ENCODE results near the gene TM7SF2.

The TM7SF2 gene

GRCh38 chr11:65087216-65087615 is 24.5 kb upstream of the TM7SF2 start:
- Histone ChIP-seq H3K27me3 (ENCODE audit: insufficient read depth, low read length, poor library complexity, severe bottlenecking) (no peaks in the 10 kb centered on the region), H2AFZ (ENCODE audit: low read length) (no peak overlapping the region), H3F3A (ENCODE audit: low read depth) (no peaks in the 10 kb centered on the region), H3K9ac (ENCODE audit: low read depth, low read length, poor library complexity, severe bottlenecking) (no peak overlapping the region), H3K4me3 (ENCODE audit: low read length, poor library complexity, severe bottlenecking) (no peak overlapping the region), H3K4me1 (ENCODE audit: insufficient read depth, low read length, poor library complexity, severe bottlenecking) (peaks cover 20% of the 10 kb centered on the region), H3K9me3 (ENCODE audit: insufficient read depth, low read depth, low read length) (no peaks in the 10 kb centered on the region), H3K9me2 (replicated peaks; ENCODE audit: low read depth, low read length) (no peaks in the 10 kb centered on the region), H3K79me2 (ENCODE audit: insufficient read depth, low read length) (peaks cover 36% of the 10 kb centered on the region), H3K36me3 (ENCODE audit: insufficient read depth, low read length) (peaks cover 3% of the 10 kb centered on the region; the same call in 1 of the 2 replicates), H3K4me2 (ENCODE audit: low read depth, low read length, poor library complexity, severe bottlenecking) (no peak overlapping the region), H4K20me1 (ENCODE audit: insufficient read depth, low read length, poor library complexity, severe bottlenecking) (peaks cover under 1% of the 10 kb centered on the region)
- TF ChIP-seq EZH2phosphoT487 (IDR thresholded peaks at IDR 0.05; ENCODE audit: borderline replicate concordance) = no peak

GRCh38 chr11:65087827-65088226 is 23.8 kb upstream of the TM7SF2 start:
- no peak for TF ChIP-seq EZH2phosphoT487 (IDR thresholded peaks at IDR 0.05; ENCODE audit: borderline replicate concordance)
- TF ChIP-seq CTCF (conservative IDR thresholded peaks at IDR 0.05; ENCODE audit: low read length) = no peak
- no peak overlapping the region for H3K4me3 ChIP-seq (ENCODE audit: low read length, poor library complexity, severe bottlenecking)
- H3K9ac ChIP-seq (ENCODE audit: low read depth, low read length, poor library complexity, severe bottlenecking) = no peak overlapping the region
- H3K4me2 ChIP-seq (ENCODE audit: low read depth, low read length, poor library complexity, severe bottlenecking) = no peak overlapping the region
- no peak overlapping the region for H2AFZ ChIP-seq (ENCODE audit: low read length)
- peaks cover 15% of the 10 kb centered on the region for H3K4me1 ChIP-seq (ENCODE audit: insufficient read depth, low read length, poor library complexity, severe bottlenecking)
- peaks cover 3% of the 10 kb centered on the region; the same call in 1 of the 2 replicates for H3K36me3 ChIP-seq (ENCODE audit: insufficient read depth, low read length)
- no peaks in the 10 kb centered on the region for H4K20me1 ChIP-seq (ENCODE audit: insufficient read depth, low read length, poor library complexity, severe bottlenecking)
- H3K9me2 ChIP-seq (replicated peaks; ENCODE audit: low read depth, low read length) = no peaks in the 10 kb centered on the region
- H3F3A ChIP-seq (ENCODE audit: low read depth) = no peaks in the 10 kb centered on the region
- H3K27me3 ChIP-seq (ENCODE audit: insufficient read depth, low read length, poor library complexity, severe bottlenecking) = no peaks in the 10 kb centered on the region
- H3K79me2 ChIP-seq (ENCODE audit: insufficient read depth, low read length) = peaks cover 30% of the 10 kb centered on the region
- no peaks in the 10 kb centered on the region for H3K9me3 ChIP-seq (ENCODE audit: insufficient read depth, low read depth, low read length)

GRCh38 chr11:65089621-65090020 is 22.1 kb upstream of the TM7SF2 start:
- Histone ChIP-seq H3K36me3 (ENCODE audit: insufficient read depth, low read length) (peaks cover 3% of the 10 kb centered on the region; the same call in 1 of the 2 replicates), H3K9ac (ENCODE audit: low read depth, low read length, poor library complexity, severe bottlenecking) (no peak overlapping the region), H4K20me1 (ENCODE audit: insufficient read depth, low read length, poor library complexity, severe bottlenecking) (no peaks in the 10 kb centered on the region), H3K4me2 (ENCODE audit: low read depth, low read length, poor library complexity, severe bottlenecking) (no peak overlapping the region), H2AFZ (ENCODE audit: low read length) (no peak overlapping the region), H3K4me1 (ENCODE audit: insufficient read depth, low read length, poor library complexity, severe bottlenecking) (peaks cover 10% of the 10 kb centered on the region), H3K27me3 (ENCODE audit: insufficient read depth, low read length, poor library complexity, severe bottlenecking) (no peaks in the 10 kb centered on the region), H3K79me2 (ENCODE audit: insufficient read depth, low read length) (peaks cover 17% of the 10 kb centered on the region), H3K9me3 (ENCODE audit: insufficient read depth, low read depth, low read length) (no peaks in the 10 kb centered on the region), H3K4me3 (ENCODE audit: low read length, poor library complexity, severe bottlenecking) (no peak overlapping the region), H3F3A (ENCODE audit: low read depth) (no peaks in the 10 kb centered on the region), H3K9me2 (replicated peaks; ENCODE audit: low read depth, low read length) (no peaks in the 10 kb centered on the region)
- TF ChIP-seq EZH2phosphoT487 (IDR thresholded peaks at IDR 0.05; ENCODE audit: borderline replicate concordance) = no peak
- no peak for TF ChIP-seq CTCF (conservative IDR thresholded peaks at IDR 0.05; ENCODE audit: low read length)

- TF ChIP-seq EZH2phosphoT487 (IDR thresholded peaks at IDR 0.05; ENCODE audit: borderline replicate concordance) = no peak
- no peak for TF ChIP-seq CTCF (conservative IDR thresholded peaks at IDR 0.05; ENCODE audit: low read length)
- Histone ChIP-seq H3K4me3 (ENCODE audit: low read length, poor library complexity, severe bottlenecking) (no peak overlapping the region), H3K4me1 (ENCODE audit: insufficient read depth, low read length, poor library complexity, severe bottlenecking) (peaks cover 2% of the 10 kb centered on the region), H3K9me3 (ENCODE audit: insufficient read depth, low read depth, low read length) (no peaks in the 10 kb centered on the region), H3F3A (ENCODE audit: low read depth) (no peaks in the 10 kb centered on the region), H3K27me3 (ENCODE audit: insufficient read depth, low read length, poor library complexity, severe bottlenecking) (no peaks in the 10 kb centered on the region), H2AFZ (ENCODE audit: low read length) (no peak overlapping the region), H3K36me3 (ENCODE audit: insufficient read depth, low read length) (peaks cover 3% of the 10 kb centered on the region; the same call in 1 of the 2 replicates), H4K20me1 (ENCODE audit: insufficient read depth, low read length, poor library complexity, severe bottlenecking) (no peaks in the 10 kb centered on the region), H3K79me2 (ENCODE audit: insufficient read depth, low read length) (peaks cover 6% of the 10 kb centered on the region), H3K4me2 (ENCODE audit: low read depth, low read length, poor library complexity, severe bottlenecking) (no peak overlapping the region), H3K9ac (ENCODE audit: low read depth, low read length, poor library complexity, severe bottlenecking) (no peak overlapping the region), H3K9me2 (replicated peaks; ENCODE audit: low read depth, low read length) (no peaks in the 10 kb centered on the region)
These were observed 21.0 kb upstream of the TM7SF2 start for GRCh38 chr11:65090628-65091027.
